ENCODE results near the gene MARVELD1. TPM values are rescaled to one million over a fixed set of nuclear protein-coding genes. Genes with fewer than 3 reads are reported as not detected.

MARVELD1 gene
- total and polyA plus RNA-seq, 2 experiments from 2014 or later, result 29.5 to 53.1 TPM

DNA sequence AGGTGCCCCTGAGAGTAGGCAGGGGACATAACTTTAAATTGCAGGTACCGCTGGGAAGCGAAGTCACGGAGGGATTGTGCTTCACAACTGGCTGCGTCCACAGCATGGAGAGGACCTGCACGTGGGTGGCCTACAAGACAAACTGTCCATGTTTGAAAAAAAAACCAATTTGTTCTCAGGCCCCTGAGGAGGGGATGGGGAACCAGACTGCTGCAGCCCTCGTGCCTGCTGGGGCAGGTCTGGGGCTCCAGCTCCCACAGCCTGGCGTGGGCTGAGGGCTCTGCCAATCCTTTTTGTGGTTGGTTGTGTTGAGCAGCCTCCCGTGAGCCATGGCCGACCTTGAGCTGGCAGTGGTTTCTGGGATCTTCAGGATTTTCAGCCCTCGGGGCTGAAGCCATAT lies 48.5 kb downstream of the MARVELD1 start:
- no peaks in the 10 kb centered on the region for H3K9me3 ChIP-seq (ENCODE audit: low read depth)
- H3K27ac ChIP-seq, result no peak overlapping the region
- DNase-seq (ENCODE audit: low spot score), result no peak
- H3K4me2 ChIP-seq, result no peak overlapping the region
- no peaks in the 10 kb centered on the region for H3K4me1 ChIP-seq (ENCODE audit: insufficient read depth)
- TF ChIP-seq, protein P1, sequence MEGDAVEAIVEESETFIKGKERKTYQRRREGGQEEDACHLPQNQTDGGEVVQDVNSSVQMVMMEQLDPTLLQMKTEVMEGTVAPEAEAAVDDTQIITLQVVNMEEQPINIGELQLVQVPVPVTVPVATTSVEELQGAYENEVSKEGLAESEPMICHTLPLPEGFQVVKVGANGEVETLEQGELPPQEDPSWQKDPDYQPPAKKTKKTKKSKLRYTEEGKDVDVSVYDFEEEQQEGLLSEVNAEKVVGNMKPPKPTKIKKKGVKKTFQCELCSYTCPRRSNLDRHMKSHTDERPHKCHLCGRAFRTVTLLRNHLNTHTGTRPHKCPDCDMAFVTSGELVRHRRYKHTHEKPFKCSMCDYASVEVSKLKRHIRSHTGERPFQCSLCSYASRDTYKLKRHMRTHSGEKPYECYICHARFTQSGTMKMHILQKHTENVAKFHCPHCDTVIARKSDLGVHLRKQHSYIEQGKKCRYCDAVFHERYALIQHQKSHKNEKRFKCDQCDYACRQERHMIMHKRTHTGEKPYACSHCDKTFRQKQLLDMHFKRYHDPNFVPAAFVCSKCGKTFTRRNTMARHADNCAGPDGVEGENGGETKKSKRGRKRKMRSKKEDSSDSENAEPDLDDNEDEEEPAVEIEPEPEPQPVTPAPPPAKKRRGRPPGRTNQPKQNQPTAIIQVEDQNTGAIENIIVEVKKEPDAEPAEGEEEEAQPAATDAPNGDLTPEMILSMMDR (IDR thresholded peaks at IDR 0.05; ENCODE audit: poor library complexity), result no peak
- TF ChIP-seq EZH2 (IDR thresholded peaks at IDR 0.05; ENCODE audit: borderline replicate concordance), result no peak
- TF ChIP-seq EZH2phosphoT487 (IDR thresholded peaks at IDR 0.05; ENCODE audit: low read depth, severe bottlenecking, unreplicated experiment), result no peak
- H3K9me2 ChIP-seq (replicated peaks; ENCODE audit: insufficient read depth), result no peaks in the 10 kb centered on the region
- 95% methylated on average over 10 of the region's 10 CpGs for WGBS (ENCODE audit: low lambda C conversion rate, missing lambda C conversion rate)
- H2AFZ ChIP-seq, result no peak overlapping the region
- H3K27me3 ChIP-seq, result no peaks in the 10 kb centered on the region
- H4K20me1 ChIP-seq (ENCODE audit: insufficient read depth, poor library complexity, severe bottlenecking), result no peaks in the 10 kb centered on the region
- no peaks in the 10 kb centered on the region for H3K36me3 ChIP-seq (replicated peaks; ENCODE audit: insufficient read depth, low read depth)
- H3K79me2 ChIP-seq, result no peaks in the 10 kb centered on the region
- H3K4me3 ChIP-seq, result no peak overlapping the region

DNA sequence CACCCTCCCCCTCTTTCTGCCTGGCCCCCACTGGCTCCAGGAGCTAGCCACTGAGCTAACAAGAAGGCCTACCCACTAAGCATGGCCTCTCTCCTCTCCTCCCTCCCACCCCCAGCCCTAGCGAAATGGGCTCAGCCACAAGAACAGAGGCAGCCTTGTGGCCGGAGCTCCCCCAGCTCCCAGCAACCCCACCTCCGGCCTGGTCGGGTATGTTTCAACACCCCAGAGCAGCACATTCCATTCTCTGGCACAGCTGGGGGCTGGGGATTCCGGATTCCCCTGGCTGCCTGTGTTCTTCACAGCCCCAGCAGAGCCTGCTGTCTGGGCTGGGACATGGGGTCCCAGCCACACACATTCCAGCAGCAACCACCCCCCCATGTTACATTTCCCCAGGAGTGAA lies 49.3 kb downstream of the MARVELD1 start:
- Histone ChIP-seq H3K4me3 (no peak overlapping the region), H3K9me2 (replicated peaks; ENCODE audit: insufficient read depth) (no peaks in the 10 kb centered on the region), H2AFZ (no peak overlapping the region), H3K36me3 (replicated peaks; ENCODE audit: insufficient read depth, low read depth) (no peaks in the 10 kb centered on the region), H3K27me3 (no peaks in the 10 kb centered on the region), H3K9me3 (ENCODE audit: low read depth) (no peaks in the 10 kb centered on the region), H3K27ac (peak overlapping the region; percentile 16), H4K20me1 (ENCODE audit: insufficient read depth, poor library complexity, severe bottlenecking) (no peaks in the 10 kb centered on the region), H3K79me2 (no peaks in the 10 kb centered on the region), H3K4me1 (ENCODE audit: insufficient read depth) (no peaks in the 10 kb centered on the region), H3K4me2 (no peak overlapping the region)
- DNase-seq (ENCODE audit: low spot score), result no peak
- TF ChIP-seq, protein P1 (IDR thresholded peaks at IDR 0.05; ENCODE audit: poor library complexity), result no peak
- TF ChIP-seq EZH2 (IDR thresholded peaks at IDR 0.05; ENCODE audit: borderline replicate concordance), result no peak
- no peak for TF ChIP-seq EZH2phosphoT487 (IDR thresholded peaks at IDR 0.05; ENCODE audit: low read depth, severe bottlenecking, unreplicated experiment)
- 70% methylated on average over 5 of the region's 5 CpGs for WGBS (ENCODE audit: low lambda C conversion rate, missing lambda C conversion rate)

DNA sequence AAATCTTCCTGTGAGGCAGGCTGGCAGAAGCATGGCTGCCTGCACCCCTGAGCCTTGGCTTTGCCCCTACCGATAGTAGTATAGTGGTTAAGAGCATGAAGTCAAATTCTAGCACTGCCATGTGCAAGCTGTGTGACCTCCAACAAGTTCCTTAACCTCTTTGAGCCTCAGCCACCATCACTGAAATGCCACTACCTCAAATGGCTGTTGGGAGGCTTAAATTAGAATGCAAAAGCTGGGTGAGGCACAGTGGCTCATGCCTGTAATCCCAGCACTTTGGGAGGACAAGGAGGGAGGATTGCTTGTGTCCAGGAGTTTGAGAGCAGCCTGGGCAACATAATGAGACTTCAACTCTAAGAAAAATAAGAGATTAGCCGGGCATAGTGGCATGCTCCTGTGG lies 49.9 kb downstream of the MARVELD1 start:
- H3K27ac ChIP-seq, result peak overlapping the region; percentile 16
- WGBS (ENCODE audit: low lambda C conversion rate, missing lambda C conversion rate), result 100% methylated on average over 2 of the region's 2 CpGs
- no peaks in the 10 kb centered on the region for H3K79me2 ChIP-seq
- H3K4me2 ChIP-seq, result no peak overlapping the region
- no peaks in the 10 kb centered on the region for H4K20me1 ChIP-seq (ENCODE audit: insufficient read depth, poor library complexity, severe bottlenecking)
- no peaks in the 10 kb centered on the region for H3K27me3 ChIP-seq
- H3K9me2 ChIP-seq (replicated peaks; ENCODE audit: insufficient read depth), result no peaks in the 10 kb centered on the region
- H2AFZ ChIP-seq, result no peak overlapping the region
- no peaks in the 10 kb centered on the region for H3K9me3 ChIP-seq (ENCODE audit: low read depth)
- H3K36me3 ChIP-seq (replicated peaks; ENCODE audit: insufficient read depth, low read depth), result no peaks in the 10 kb centered on the region
- H3K4me1 ChIP-seq (ENCODE audit: insufficient read depth), result no peaks in the 10 kb centered on the region
- no peak for DNase-seq (ENCODE audit: low spot score)
- TF ChIP-seq EZH2phosphoT487 (IDR thresholded peaks at IDR 0.05; ENCODE audit: low read depth, severe bottlenecking, unreplicated experiment) (no peak), EZH2 (IDR thresholded peaks at IDR 0.05; ENCODE audit: borderline replicate concordance) (no peak)
- TF ChIP-seq, protein P1 (IDR thresholded peaks at IDR 0.05; ENCODE audit: poor library complexity), result no peak
- H3K4me3 ChIP-seq, result no peak overlapping the region

DNA sequence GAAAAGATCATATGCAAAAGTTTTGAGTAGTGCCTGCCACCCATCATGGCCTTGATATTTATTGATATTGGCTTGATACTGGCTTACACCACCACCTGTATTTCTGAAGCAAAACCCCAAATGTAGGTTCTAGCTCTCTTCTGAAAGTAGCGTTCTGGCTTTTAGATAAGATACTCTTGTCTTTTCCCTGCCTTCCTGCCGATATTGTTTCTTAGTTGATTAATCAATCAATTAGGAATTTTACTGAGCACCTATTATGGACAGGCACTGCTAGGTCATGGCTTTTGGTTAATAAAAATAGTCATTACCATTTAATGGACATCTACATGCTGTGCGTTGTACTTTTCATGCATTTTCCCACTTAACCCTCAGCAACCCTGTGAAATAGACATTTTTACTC lies 50.4 kb downstream of the MARVELD1 start:
- no peaks in the 10 kb centered on the region for H4K20me1 ChIP-seq (ENCODE audit: insufficient read depth, poor library complexity, severe bottlenecking)
- H3K9me2 ChIP-seq (replicated peaks; ENCODE audit: insufficient read depth), result no peaks in the 10 kb centered on the region
- H3K36me3 ChIP-seq (replicated peaks; ENCODE audit: insufficient read depth, low read depth), result no peaks in the 10 kb centered on the region
- DNase-seq (ENCODE audit: low spot score), result no peak
- TF ChIP-seq EZH2phosphoT487 (IDR thresholded peaks at IDR 0.05; ENCODE audit: low read depth, severe bottlenecking, unreplicated experiment) (no peak), EZH2 (IDR thresholded peaks at IDR 0.05; ENCODE audit: borderline replicate concordance) (no peak)
- TF ChIP-seq, protein P1 (IDR thresholded peaks at IDR 0.05; ENCODE audit: poor library complexity), result no peak
- H2AFZ ChIP-seq, result no peak overlapping the region
- H3K4me3 ChIP-seq, result no peak overlapping the region
- peak overlapping the region; percentile 23 for H3K27ac ChIP-seq
- no peaks in the 10 kb centered on the region for H3K4me1 ChIP-seq (ENCODE audit: insufficient read depth)
- WGBS (ENCODE audit: low lambda C conversion rate, missing lambda C conversion rate), result 90% methylated on average over 3 of the region's 3 CpGs
- peaks cover 3% of the 10 kb centered on the region for H3K27me3 ChIP-seq
- no peaks in the 10 kb centered on the region for H3K9me3 ChIP-seq (ENCODE audit: low read depth)
- no peak overlapping the region for H3K4me2 ChIP-seq
- H3K79me2 ChIP-seq, result no peaks in the 10 kb centered on the region

Measured in hepatocyte (in vitro differentiated cells).